GM12878 (cell line): ENCODE data around the gene MGST3. TPM values are rescaled to one million over a fixed set of nuclear protein-coding genes. Genes with fewer than 3 reads are reported as not detected.

Experiments
- ATAC-seq: fragments of 200-7000 bp; cut with Tn5 transposase; 3 replicates; pipeline ENCODE4 v1.9.1; 2020; ENCODE audit warnings: mild to moderate bottlenecking, moderate library complexity
- BruUV-seq: library from RNA; stranded (reverse); fragments of 400-500 nt; replicated peaks from 2 replicates; lab custom pipeline; 2021; lab: Mats Ljungman, UMichigan
- CTCF ChIA-PET: fragments of 300-600 bp; sonication (Branson Sonifier 250); formaldehyde crosslinking; extraction: SDS; loops from one replicate; lab custom pipeline; 2021; ENCODE audit warnings: inconsistent platforms; lab: Yijun Ruan, JAX
- POLR2A ChIA-PET: fragments of 350-600 bp; formaldehyde crosslinking; extraction: SDS; loops from one replicate; lab custom pipeline; 2021; ENCODE audit warnings: inconsistent platforms; lab: Charles Lee
- RAD21 ChIA-PET: fragments of 300-600 bp; sonication (Branson Sonifier 250); formaldehyde crosslinking; loops from one replicate; lab custom pipeline; 2023; ENCODE audit warnings: antibody characterized with exemption; ENCODE audit not compliant: unreplicated experiment; lab: Charles Lee
- SMC1A ChIA-PET: fragments of 300-600 bp; sonication (Branson Sonifier 250); formaldehyde crosslinking; loops from one replicate; lab custom pipeline; 2023; ENCODE audit not compliant: unreplicated experiment, uncharacterized antibody; lab: Charles Lee
- DNase-seq: peaks from one replicate; pipeline ENCODE4 v3.0.0-alpha.2; 2011; ENCODE audit warnings: low read depth, low spot score
- FAIRE-seq: peaks from 3 replicates; lab custom pipeline; 2011; peaks lifted over from hg19 to GRCh38; lab: Jason Lieb, UNC
- H2AFZ ChIP-seq: 2 replicates; pipeline ENCODE4 v1.6.0; 2011; ENCODE audit warnings: low read depth, low read length, control low read depth; ENCODE audit not compliant: control insufficient read depth
- H3K27ac ChIP-seq: 2 replicates; pipeline ENCODE4 v1.5.1; 2011; ENCODE audit warnings: control low read depth; ENCODE audit not compliant: control insufficient read depth, insufficient read depth
- H3K27me3 ChIP-seq, 2 experiments: replicated peaks in 1 of 2; 2 replicates each; pipeline versions ENCODE4 v1.6.0 to v1.6.1; 2011; ENCODE audit warnings: low read length in 1 of 2; ENCODE audit not compliant: control insufficient read depth in 2 of 2, insufficient read depth in 2 of 2
- H3K36me3 ChIP-seq, 2 experiments: 2 replicates each; pipeline ENCODE4 v1.5.1; 2011; ENCODE audit warnings: low read length in 1 of 2; ENCODE audit not compliant: control insufficient read depth in 2 of 2, insufficient read depth in 2 of 2
- H3K4me1 ChIP-seq: 2 replicates; pipeline ENCODE4 v1.6.1; 2011; ENCODE audit warnings: mild to moderate bottlenecking, low read length, moderate library complexity, mixed read lengths; ENCODE audit not compliant: control insufficient read depth, insufficient read depth
- H3K4me2 ChIP-seq: 2 replicates; pipeline ENCODE4 v1.6.0; 2011; ENCODE audit warnings: control low read depth; ENCODE audit not compliant: control insufficient read depth, insufficient read depth
- H3K4me3 ChIP-seq: fragments of 200-600 bp; sonication (generic); 2 replicates; pipeline ENCODE4 v1.5.1; 2016
- H3K79me2 ChIP-seq: 2 replicates; pipeline ENCODE4 v1.6.0; 2011; ENCODE audit warnings: low read length; ENCODE audit not compliant: control insufficient read depth, insufficient read depth
- H3K9ac ChIP-seq: 2 replicates; pipeline ENCODE4 v1.8.0; 2011; ENCODE audit warnings: low read length, control low read depth, mixed read lengths; ENCODE audit not compliant: control insufficient read depth, insufficient read depth
- H3K9me3 ChIP-seq: replicated peaks from 3 replicates; pipeline ENCODE4 v1.5.1; 2011; ENCODE audit warnings: mild to moderate bottlenecking, low read length; ENCODE audit not compliant: control insufficient read depth, insufficient read depth
- H4K20me1 ChIP-seq: 2 replicates; pipeline ENCODE4 v1.6.0; 2011; ENCODE audit not compliant: control insufficient read depth, insufficient read depth
- CHD1 ChIP-seq: IDR thresholded peaks from 2 replicates; pipeline ENCODE4 v1.6.1; 2012; ENCODE audit warnings: low read depth, low read length, improper control_type of control experiment
- DPF2 ChIP-seq: fragments of 450-650 bp; IDR thresholded peaks from 2 replicates; pipeline ENCODE4 v1.6.1; 2017; ENCODE audit warnings: mild to moderate bottlenecking
- E4F1 ChIP-seq: fragments of 450-650 bp; IDR thresholded peaks from 2 replicates; pipeline ENCODE4 v1.6.1; 2018; ENCODE audit warnings: borderline replicate concordance, mild to moderate bottlenecking; ENCODE audit not compliant: partially characterized antibody
- EZH2 ChIP-seq: IDR thresholded peaks from 2 replicates; pipeline ENCODE4 v1.6.1; 2012; ENCODE audit warnings: low read depth, mild to moderate bottlenecking, control low read depth, inconsistent platforms, low read length, borderline replicate concordance; ENCODE audit not compliant: control insufficient read depth
- FOS ChIP-seq: IDR thresholded peaks from 3 replicates; pipeline ENCODE4 v1.6.1; 2011; ENCODE audit warnings: borderline replicate concordance; ENCODE audit not compliant: insufficient read length; ENCODE audit errors: extremely low read depth
- MTA3 ChIP-seq: IDR thresholded peaks from 2 replicates; pipeline ENCODE4 v1.6.1; 2012; ENCODE audit warnings: low read length, inconsistent platforms, borderline replicate concordance
- MXI1 ChIP-seq: fragments of 150-350 bp; IDR thresholded peaks from 2 replicates; pipeline ENCODE4 v1.6.1; 2011; ENCODE audit warnings: low read depth, mild to moderate bottlenecking, inconsistent platforms, low read length, improper control_type of control experiment
- SMC3 ChIP-seq: IDR thresholded peaks from 2 replicates; pipeline ENCODE4 v1.6.1; 2011; ENCODE audit warnings: low read length, improper control_type of control experiment, borderline replicate concordance
- SREBF2 ChIP-seq: IDR thresholded peaks from 2 replicates; pipeline ENCODE4 v1.6.1; 2012; ENCODE audit warnings: mild to moderate bottlenecking, low read length
- ZBTB40 ChIP-seq: fragments of 450-650 bp; IDR thresholded peaks from 2 replicates; pipeline ENCODE4 v1.6.1; 2016; ENCODE audit warnings: mild to moderate bottlenecking, moderate library complexity, borderline replicate concordance
- ZNF274 ChIP-seq: IDR thresholded peaks from one replicate; pipeline ENCODE4 v1.8.0; 2011; ENCODE audit not compliant: insufficient read length, insufficient read depth
- WGBS: methylation state at CpG from one replicate; pipeline ENCODE4 v1.1.6; 2016; ENCODE audit warnings: low lambda C conversion rate; ENCODE audit not compliant: insufficient replicate concordance, insufficient coverage; ENCODE audit errors: missing lambda C conversion rate; 5-methylcytosine and 5-hydroxymethylcytosine counted together
- in situ Hi-C: fragments of 300-500 bp; cut with MboI; formaldehyde crosslinking; loops from 9 replicates; pipeline ENCODE4 v1.14.3; 2018; ENCODE audit warnings: mixed read lengths
- intact Hi-C: fragments of 100-400 bp; cut with micrococcal nuclease; formaldehyde crosslinking; loops from one replicate; pipeline ENCODE4 v1.14.2; 2022; ENCODE audit not compliant: unreplicated experiment
- polyA plus RNA-seq, 11 experiments: library from polyadenylated mRNA; depleted of rRNA in 4 of 11; unstranded in 6 of 11; stranded (reverse) in 5 of 11; fragments of >200 nt; fragmentation: Nextera tagmentation in 4 of 11; fragmentation: Illumina TruSeq in 1 of 11; extraction: Ambion mirVana in 4 of 11; extraction: Trizol in 1 of 11; gene quantifications; 1 replicate in 1 of 11; 2 replicates in 10 of 11; pipeline versions ENCODE4 v1.2.1 to v1.2.3, GENCODE V29; 2011 to 2016; ENCODE audit warnings: inconsistent platforms in 2 of 11, missing spikeins in 2 of 11, low read depth in 1 of 11
- total RNA-seq, 4 experiments: library from RNA; depleted of rRNA in 3 of 4; stranded (reverse); fragments of >200 nt in 3 of 4; fragmentation: Illumina TruSeq in 1 of 4; extraction: Trizol in 1 of 4; gene quantifications; 2 replicates each; pipeline versions ENCODE4 v1.2.1 to v1.2.3, GENCODE V29; 2013 to 2021

The MGST3 gene
- total and polyA plus RNA-seq, 10 of the 15 experiments (the other 5 are each of a cell fraction or from before 2014, with no cell fraction given): 37.3 to 145 (median 68.8) TPM

- no peak overlapping the region for H3K4me3 ChIP-seq
- BruUV-seq: no TSS peak
- H3K9me3 ChIP-seq: no peaks in the 10 kb centered on the region
- H3K79me2 ChIP-seq: no peaks in the 10 kb centered on the region
- H3K4me1 ChIP-seq: no peaks in the 10 kb centered on the region
- no peak overlapping the region for H3K4me2 ChIP-seq
- in situ Hi-C loops (no loop called here), intact Hi-C loops (no loop called here)
- H2AFZ ChIP-seq: no peak overlapping the region
- ATAC-seq (no peak), FAIRE-seq (no peak), DNase-seq (no peak)
- TF ChIP-seq FOS (no peak), EZH2 (no peak), SREBF2 (no peak), SMC3 (no peak), MXI1 (no peak), MTA3 (no peak), CHD1 (no peak), ZNF274 (no peak)
- no peaks in the 10 kb centered on the region for H4K20me1 ChIP-seq
- no peaks in the 10 kb centered on the region for H3K27me3 ChIP-seq
- ChIA-PET RAD21 (no interaction called here), POLR2A (no interaction called here), CTCF (interaction anchor here (1.2 kb wide), 1 partner anchor 11 kb away, joined by 3 read pairs; no protein-coding TSS in a partner anchor), SMC1A (interaction anchor here (0.6 to 0.9 kb wide), 3 partner anchors 24 to 75 kb away, joined by 3 to 5 read pairs (median 3); partner anchors contain the start of gene ALDH9A1)
- no peak overlapping the region for H3K27ac ChIP-seq
- WGBS: 97% methylated on average over 7 of the region's 8 CpGs
- peaks cover 0 to 8% of the 10 kb centered on the region in 2 experiments; a peak in 3 of 4 replicates for H3K36me3 ChIP-seq
- H3K9ac ChIP-seq: no peak overlapping the region
Measured at GRCh38 chr1:165674599-165674998, 43.6 kb downstream of the MGST3 start.

- intact Hi-C loops (no loop called here), in situ Hi-C loops (no loop called here)
- no TSS peak for BruUV-seq
- Histone ChIP-seq H3K27me3 (no peaks in the 10 kb centered on the region), H3K9ac (no peak overlapping the region), H3K36me3 (peaks cover 0 to 8% of the 10 kb centered on the region in 2 experiments; a peak in 3 of 4 replicates), H3K27ac (no peak overlapping the region), H2AFZ (no peak overlapping the region), H3K9me3 (no peaks in the 10 kb centered on the region), H3K4me2 (no peak overlapping the region), H4K20me1 (no peaks in the 10 kb centered on the region), H3K79me2 (no peaks in the 10 kb centered on the region), H3K4me3 (no peak overlapping the region), H3K4me1 (no peaks in the 10 kb centered on the region)
- 93% methylated on average over 1 of the region's 1 CpG for WGBS
- FAIRE-seq (no peak), ATAC-seq (no peak), DNase-seq (no peak)
- ChIA-PET RAD21 (no interaction called here), SMC1A (no interaction called here), POLR2A (no interaction called here), CTCF (no interaction called here)
- TF ChIP-seq DPF2 (no peak), ZBTB40 (no peak), E4F1 (no peak)
Measured at GRCh38 chr1:165675794-165676193, 44.8 kb downstream of the MGST3 start.
